GM12878 (cell line): ENCODE measurements around the gene OR1I1. TPM values are rescaled to one million over a fixed set of nuclear protein-coding genes. Genes with fewer than 3 reads are reported as not detected.

Experiments used
- ATAC-seq: fragments of 200-7000 bp; cut with Tn5 transposase; 3 replicates; pipeline ENCODE4 v1.9.1; 2020; ENCODE audit warnings: mild to moderate bottlenecking, moderate library complexity
- BruUV-seq: library from RNA; stranded (reverse); fragments of 400-500 nt; replicated peaks from 2 replicates; lab custom pipeline; 2021; lab: Mats Ljungman, UMichigan
- CTCF ChIA-PET: fragments of 300-600 bp; sonication (Branson Sonifier 250); formaldehyde crosslinking; extraction: SDS; loops from one replicate; lab custom pipeline; 2021; ENCODE audit warnings: inconsistent platforms; lab: Yijun Ruan, JAX
- POLR2A ChIA-PET: fragments of 350-600 bp; formaldehyde crosslinking; extraction: SDS; loops from one replicate; lab custom pipeline; 2021; ENCODE audit warnings: inconsistent platforms; lab: Charles Lee
- RAD21 ChIA-PET: fragments of 300-600 bp; sonication (Branson Sonifier 250); formaldehyde crosslinking; loops from one replicate; lab custom pipeline; 2023; ENCODE audit warnings: antibody characterized with exemption; ENCODE audit not compliant: unreplicated experiment; lab: Charles Lee
- SMC1A ChIA-PET: fragments of 300-600 bp; sonication (Branson Sonifier 250); formaldehyde crosslinking; loops from one replicate; lab custom pipeline; 2023; ENCODE audit not compliant: unreplicated experiment, uncharacterized antibody; lab: Charles Lee
- DNase-seq: peaks from one replicate; pipeline ENCODE4 v3.0.0-alpha.2; 2011; ENCODE audit warnings: low read depth, low spot score
- FAIRE-seq: peaks from 3 replicates; lab custom pipeline; 2011; peaks lifted over from hg19 to GRCh38; lab: Jason Lieb, UNC
- H2AFZ ChIP-seq: 2 replicates; pipeline ENCODE4 v1.6.0; 2011; ENCODE audit warnings: low read depth, low read length, control low read depth; ENCODE audit not compliant: control insufficient read depth
- H3K27ac ChIP-seq: 2 replicates; pipeline ENCODE4 v1.5.1; 2011; ENCODE audit warnings: control low read depth; ENCODE audit not compliant: control insufficient read depth, insufficient read depth
- H3K27me3 ChIP-seq, 2 experiments: replicated peaks in 1 of 2; 2 replicates each; pipeline versions ENCODE4 v1.6.0 to v1.6.1; 2011; ENCODE audit warnings: low read length in 1 of 2; ENCODE audit not compliant: control insufficient read depth in 2 of 2, insufficient read depth in 2 of 2
- H3K36me3 ChIP-seq, 2 experiments: 2 replicates each; pipeline ENCODE4 v1.5.1; 2011; ENCODE audit warnings: low read length in 1 of 2; ENCODE audit not compliant: control insufficient read depth in 2 of 2, insufficient read depth in 2 of 2
- H3K4me1 ChIP-seq: 2 replicates; pipeline ENCODE4 v1.6.1; 2011; ENCODE audit warnings: mild to moderate bottlenecking, low read length, moderate library complexity, mixed read lengths; ENCODE audit not compliant: control insufficient read depth, insufficient read depth
- H3K4me2 ChIP-seq: 2 replicates; pipeline ENCODE4 v1.6.0; 2011; ENCODE audit warnings: control low read depth; ENCODE audit not compliant: control insufficient read depth, insufficient read depth
- H3K4me3 ChIP-seq: fragments of 200-600 bp; sonication (generic); 2 replicates; pipeline ENCODE4 v1.5.1; 2016
- H3K79me2 ChIP-seq: 2 replicates; pipeline ENCODE4 v1.6.0; 2011; ENCODE audit warnings: low read length; ENCODE audit not compliant: control insufficient read depth, insufficient read depth
- H3K9ac ChIP-seq: 2 replicates; pipeline ENCODE4 v1.8.0; 2011; ENCODE audit warnings: low read length, control low read depth, mixed read lengths; ENCODE audit not compliant: control insufficient read depth, insufficient read depth
- H3K9me3 ChIP-seq: replicated peaks from 3 replicates; pipeline ENCODE4 v1.5.1; 2011; ENCODE audit warnings: mild to moderate bottlenecking, low read length; ENCODE audit not compliant: control insufficient read depth, insufficient read depth
- H4K20me1 ChIP-seq: 2 replicates; pipeline ENCODE4 v1.6.0; 2011; ENCODE audit not compliant: control insufficient read depth, insufficient read depth
- ATF7 ChIP-seq: fragments of 450-650 bp; IDR thresholded peaks from 2 replicates; pipeline ENCODE4 v1.6.1; 2016; ENCODE audit warnings: low read depth, mild to moderate bottlenecking
- CBX5 ChIP-seq: sonication (generic); IDR thresholded peaks from 2 replicates; pipeline ENCODE4 v1.6.1; 2016; ENCODE audit warnings: low read depth, moderate library complexity, mild to moderate bottlenecking, inconsistent platforms
- FOXK2 ChIP-seq: fragments of 450-650 bp; IDR thresholded peaks from 2 replicates; pipeline ENCODE4 v1.6.1; 2017; ENCODE audit warnings: mild to moderate bottlenecking, moderate library complexity
- MTA3 ChIP-seq: IDR thresholded peaks from 2 replicates; pipeline ENCODE4 v1.6.1; 2012; ENCODE audit warnings: low read length, inconsistent platforms, borderline replicate concordance
- NFYB ChIP-seq: IDR thresholded peaks from 2 replicates; pipeline ENCODE4 v1.6.1; 2011; ENCODE audit warnings: low read depth, mild to moderate bottlenecking, low read length, improper control_type of control experiment, moderate library complexity; ENCODE audit not compliant: insufficient read depth
- RCOR1 ChIP-seq: conservative IDR thresholded peaks from 2 replicates; pipeline ENCODE4 v1.6.1; 2012; ENCODE audit warnings: low read depth, low read length, improper control_type of control experiment
- SIX5 ChIP-seq: IDR thresholded peaks from 2 replicates; pipeline ENCODE4 v1.6.1; 2011; ENCODE audit warnings: mild to moderate bottlenecking, low read depth, low read length, moderate library complexity; ENCODE audit not compliant: severe bottlenecking
- SMC3 ChIP-seq: IDR thresholded peaks from 2 replicates; pipeline ENCODE4 v1.6.1; 2011; ENCODE audit warnings: low read length, improper control_type of control experiment, borderline replicate concordance
- STAT3 ChIP-seq: IDR thresholded peaks from 2 replicates; pipeline ENCODE4 v1.6.1; 2011; ENCODE audit warnings: low read depth, low read length, improper control_type of control experiment
- SUZ12 ChIP-seq: fragments of 200-600 bp; sonication (generic); IDR thresholded peaks from one replicate; pipeline ENCODE4 v1.6.1; 2018; ENCODE audit warnings: antibody characterized with exemption, mild to moderate bottlenecking; ENCODE audit not compliant: unreplicated experiment
- WGBS: methylation state at CpG from one replicate; pipeline ENCODE4 v1.1.6; 2016; ENCODE audit warnings: low lambda C conversion rate; ENCODE audit not compliant: insufficient replicate concordance, insufficient coverage; ENCODE audit errors: missing lambda C conversion rate; 5-methylcytosine and 5-hydroxymethylcytosine counted together
- in situ Hi-C: fragments of 300-500 bp; cut with MboI; formaldehyde crosslinking; loops from 9 replicates; pipeline ENCODE4 v1.14.3; 2018; ENCODE audit warnings: mixed read lengths
- intact Hi-C: fragments of 100-400 bp; cut with micrococcal nuclease; formaldehyde crosslinking; loops from one replicate; pipeline ENCODE4 v1.14.2; 2022; ENCODE audit not compliant: unreplicated experiment
- polyA plus RNA-seq, 11 experiments: library from polyadenylated mRNA; depleted of rRNA in 4 of 11; unstranded in 6 of 11; stranded (reverse) in 5 of 11; fragments of >200 nt; fragmentation: Nextera tagmentation in 4 of 11; fragmentation: Illumina TruSeq in 1 of 11; extraction: Ambion mirVana in 4 of 11; extraction: Trizol in 1 of 11; gene quantifications; 1 replicate in 1 of 11; 2 replicates in 10 of 11; pipeline versions ENCODE4 v1.2.1 to v1.2.3, GENCODE V29; 2011 to 2016; ENCODE audit warnings: inconsistent platforms in 2 of 11, missing spikeins in 2 of 11, low read depth in 1 of 11
- total RNA-seq, 4 experiments: library from RNA; depleted of rRNA in 3 of 4; stranded (reverse); fragments of >200 nt in 3 of 4; fragmentation: Illumina TruSeq in 1 of 4; extraction: Trizol in 1 of 4; gene quantifications; 2 replicates each; pipeline versions ENCODE4 v1.2.1 to v1.2.3, GENCODE V29; 2013 to 2021
- TF ChIP-seq, protein P1 (sequence below): fragments of 450-650 bp; IDR thresholded peaks from 2 replicates; pipeline ENCODE4 v1.6.1; 2016; ENCODE audit warnings: mild to moderate bottlenecking

OR1I1 gene
- total and polyA plus RNA-seq, 10 of the 15 experiments (the other 5 are each of a cell fraction or from before 2014, with no cell fraction given) = not detected

DNA sequence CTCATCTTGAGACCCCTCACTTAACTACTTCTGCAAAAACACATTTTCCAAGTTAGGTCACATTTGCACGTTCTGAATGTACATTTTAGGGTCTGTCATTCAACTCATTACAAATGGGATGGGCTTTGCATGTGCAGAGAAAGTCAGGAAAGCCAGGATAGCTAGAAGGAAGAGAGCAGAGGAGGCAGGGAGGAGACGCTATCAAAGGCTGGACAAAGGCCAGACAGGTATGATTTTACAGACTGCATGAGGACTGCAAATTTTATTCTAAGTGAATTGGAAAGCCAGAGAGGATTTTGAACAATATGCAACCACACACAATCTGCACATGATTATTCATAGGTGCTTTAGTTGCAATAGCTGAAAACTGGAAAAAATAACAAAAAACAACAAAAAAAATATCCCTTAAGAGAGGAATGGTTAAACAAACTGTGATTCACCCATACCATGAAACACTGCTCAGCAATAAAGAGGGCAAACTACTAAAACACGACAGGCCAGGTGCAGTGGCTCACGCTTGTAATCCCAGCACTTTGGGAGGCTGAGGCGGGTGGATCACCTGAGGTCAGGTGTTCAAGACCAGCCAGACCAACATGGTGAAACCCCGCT lies 46.3 kb downstream of the OR1I1 start (continued):
- TF ChIP-seq SUZ12 (no peak), FOXK2 (no peak), NFYB (no peak), ATF7 (no peak), RCOR1 (no peak), STAT3 (no peak)
- TF ChIP-seq, protein P1, sequence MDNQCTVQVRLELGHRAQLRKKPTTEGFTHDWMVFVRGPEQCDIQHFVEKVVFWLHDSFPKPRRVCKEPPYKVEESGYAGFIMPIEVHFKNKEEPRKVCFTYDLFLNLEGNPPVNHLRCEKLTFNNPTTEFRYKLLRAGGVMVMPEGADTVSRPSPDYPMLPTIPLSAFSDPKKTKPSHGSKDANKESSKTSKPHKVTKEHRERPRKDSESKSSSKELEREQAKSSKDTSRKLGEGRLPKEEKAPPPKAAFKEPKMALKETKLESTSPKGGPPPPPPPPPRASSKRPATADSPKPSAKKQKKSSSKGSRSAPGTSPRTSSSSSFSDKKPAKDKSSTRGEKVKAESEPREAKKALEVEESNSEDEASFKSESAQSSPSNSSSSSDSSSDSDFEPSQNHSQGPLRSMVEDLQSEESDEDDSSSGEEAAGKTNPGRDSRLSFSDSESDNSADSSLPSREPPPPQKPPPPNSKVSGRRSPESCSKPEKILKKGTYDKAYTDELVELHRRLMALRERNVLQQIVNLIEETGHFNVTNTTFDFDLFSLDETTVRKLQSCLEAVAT = no peak

DNA sequence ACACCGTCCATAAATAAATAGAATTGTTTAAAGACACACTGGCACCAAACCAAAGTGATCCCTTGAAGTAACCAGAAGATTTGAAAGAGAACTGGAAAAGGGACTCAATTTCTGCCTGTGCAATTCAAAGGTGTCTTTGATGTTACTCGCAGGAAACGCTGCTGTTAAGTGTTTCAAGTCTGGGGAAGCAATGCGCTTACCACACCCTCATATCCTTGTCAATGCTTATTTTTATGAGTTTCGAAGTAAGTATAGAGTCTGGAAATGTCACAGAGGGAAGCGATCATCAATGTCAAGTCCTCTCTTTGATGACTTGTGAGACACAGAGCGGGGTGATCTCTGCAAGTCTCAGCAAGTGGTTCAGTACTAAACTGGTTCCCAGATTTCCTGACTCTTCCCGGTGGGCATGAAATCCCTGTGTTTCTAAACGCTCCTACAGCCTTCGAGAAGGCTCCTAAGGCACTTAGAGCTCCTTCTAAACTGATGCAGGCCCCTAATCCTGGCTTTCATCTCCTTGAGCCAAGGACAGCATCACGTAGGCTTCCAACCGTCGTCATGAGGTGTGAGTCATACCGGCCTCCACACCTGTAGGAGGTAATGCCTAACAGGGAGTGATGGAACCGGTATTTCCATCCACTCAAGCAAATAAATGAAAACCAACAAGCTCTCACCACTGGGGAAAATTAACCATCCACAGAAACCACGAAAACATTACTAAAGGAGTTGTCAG lies 48.0 kb downstream of the OR1I1 start:
- no peak overlapping the region for H3K4me2 ChIP-seq
- H3K9ac ChIP-seq = no peak overlapping the region
- 50% methylated on average over 16 of the region's 16 CpGs for WGBS
- no peak overlapping the region for H3K27ac ChIP-seq
- H3K4me1 ChIP-seq = no peaks in the 10 kb centered on the region
- ChIA-PET SMC1A (no interaction called here), CTCF (no interaction called here), RAD21 (no interaction called here), POLR2A (no interaction called here)
- FAIRE-seq (no peak), DNase-seq (no peak), ATAC-seq (no peak)
- no peaks in the 10 kb centered on the region for H3K27me3 ChIP-seq
- H3K4me3 ChIP-seq = no peak overlapping the region
- BruUV-seq = no TSS peak
- no peak overlapping the region for H2AFZ ChIP-seq
- no peaks in the 10 kb centered on the region for H4K20me1 ChIP-seq
- H3K9me3 ChIP-seq = no peaks in the 10 kb centered on the region
- no peaks in the 10 kb centered on the region for H3K36me3 ChIP-seq
- in situ Hi-C loops = no loop called here
- TF ChIP-seq SMC3 (no peak), SIX5 (no peak), CBX5 (no peak), MTA3 (no peak)
- H3K79me2 ChIP-seq = no peaks in the 10 kb centered on the region
- intact Hi-C loops = no loop called here
